HG03565 (cell line): ENCODE measurements around the gene NOP14.
"Not testable (repeated sequence)": the region's sequence is repeated elsewhere in the genome, so short reads cannot be mapped to it uniquely, and the experiment has no call there.

Source experiments
- ATAC-seq: cut with Tn5 transposase; IDR thresholded peaks from one replicate; pipeline ENCODE4 v1.9.1; 2021; ENCODE audit warnings: mild to moderate bottlenecking, moderate library complexity; ENCODE audit not compliant: unreplicated experiment

The NOP14 gene

DNA sequence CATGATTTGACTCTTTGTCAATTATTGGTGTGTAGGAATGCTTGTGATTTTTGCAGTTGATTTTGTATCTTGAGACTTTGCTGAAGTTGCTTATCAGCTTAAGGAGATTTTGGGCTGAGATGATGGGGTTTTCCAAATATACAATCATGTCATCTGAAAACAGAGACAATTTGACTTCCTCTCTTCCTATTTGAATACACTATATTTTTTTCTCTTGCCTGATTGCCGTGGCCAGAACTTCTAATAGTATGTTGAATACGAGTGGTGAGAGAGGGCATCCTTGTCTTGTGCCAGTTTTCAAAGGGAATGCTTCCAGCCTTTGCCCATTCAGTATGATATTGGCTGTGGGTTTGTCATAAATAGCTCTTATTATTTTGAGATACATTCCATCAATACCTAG, 44.9 kb downstream of the NOP14 start:
- not testable (repeated sequence) for ATAC-seq

GRCh38 chr4:2916696-2917095, 46.5 kb downstream of the NOP14 start:
- ATAC-seq, result not testable (repeated sequence)

GRCh38 chr4:2915789-2916188, 47.4 kb downstream of the NOP14 start:
- no peak for ATAC-seq

- no peak for ATAC-seq
Measured at GRCh38 chr4:2914256-2915126, 48.7 kb downstream of the NOP14 start.

- ATAC-seq, result no peak
Measured at GRCh38 chr4:2913168-2913567, 50.0 kb downstream of the NOP14 start.

- no peak for ATAC-seq
Measured at GRCh38 chr4:2911868-2912267, 51.3 kb downstream of the NOP14 start.

DNA sequence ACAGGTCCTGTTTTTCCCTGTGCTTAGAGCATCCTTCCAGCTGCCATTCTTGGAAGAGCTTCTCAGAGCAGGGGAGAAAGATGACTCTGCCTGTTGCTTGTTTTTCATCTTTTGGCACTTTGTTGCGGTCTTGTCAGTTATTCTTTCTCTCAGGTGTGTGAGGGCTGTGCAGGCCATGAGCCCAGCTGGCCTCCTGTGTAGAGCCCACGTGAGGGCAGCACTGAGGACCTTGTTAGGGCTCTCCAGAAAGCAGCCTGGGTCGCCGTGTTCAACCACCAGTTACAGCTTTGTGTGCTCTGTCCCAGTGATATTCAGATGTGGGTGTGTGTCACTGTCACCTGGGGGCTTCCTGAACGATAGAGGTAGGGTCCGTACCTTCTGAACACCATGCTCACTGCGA, 52.8 kb downstream of the NOP14 start:
- no peak for ATAC-seq

- ATAC-seq, result no peak
Measured at GRCh38 chr4:2909583-2909982, 53.6 kb downstream of the NOP14 start.

GRCh38 chr4:2908686-2909085, 54.5 kb downstream of the NOP14 start:
- ATAC-seq, result no peak

- no peak for ATAC-seq
Measured at GRCh38 chr4:2907706-2908293, 55.4 kb downstream of the NOP14 start.

GRCh38 chr4:2907226-2907625, 56.0 kb downstream of the NOP14 start:
- ATAC-seq, result no peak

GRCh38 chr4:2906218-2906617, 57.0 kb downstream of the NOP14 start:
- no peak for ATAC-seq

DNA sequence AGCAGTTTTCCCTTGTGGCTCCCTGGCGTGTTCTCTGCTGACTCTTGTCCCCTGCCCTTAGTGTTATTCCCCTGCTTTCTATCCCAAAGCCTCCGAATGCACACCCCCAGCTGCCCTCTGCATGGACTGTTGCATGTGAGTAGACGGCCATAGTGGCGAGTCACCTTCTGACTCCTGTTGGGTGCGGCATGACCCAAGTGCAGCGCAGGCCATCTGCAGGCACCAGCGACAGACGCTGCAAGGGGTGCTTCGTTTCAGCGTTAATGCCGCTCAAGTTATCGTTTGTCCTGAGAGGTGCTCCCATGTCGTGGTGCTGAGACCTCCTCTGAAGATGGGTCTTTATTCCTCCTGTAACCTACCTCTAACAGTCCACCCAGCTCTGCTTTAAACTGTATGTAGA, 57.7 kb downstream of the NOP14 start:
- ATAC-seq, result no peak

DNA sequence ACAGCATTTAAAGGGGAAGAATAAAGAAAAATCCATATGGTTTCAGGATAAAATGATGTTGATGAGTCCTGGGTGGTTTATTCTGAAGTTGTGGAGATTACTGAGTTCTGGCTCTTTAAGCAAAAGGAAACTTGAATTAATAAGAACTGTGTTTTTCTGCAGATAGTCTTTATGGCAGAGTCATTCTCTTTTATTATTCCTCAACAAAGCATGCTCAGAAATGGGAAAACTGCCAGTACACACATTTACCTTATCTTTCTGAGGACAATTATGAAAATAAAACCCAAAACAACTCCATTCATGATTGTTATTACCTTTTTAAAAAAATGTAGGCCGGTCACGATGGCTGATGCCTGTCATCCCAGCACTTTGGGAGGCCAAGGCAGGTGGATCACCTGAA, 61.1 kb downstream of the NOP14 start:
- no peak for ATAC-seq

DNA sequence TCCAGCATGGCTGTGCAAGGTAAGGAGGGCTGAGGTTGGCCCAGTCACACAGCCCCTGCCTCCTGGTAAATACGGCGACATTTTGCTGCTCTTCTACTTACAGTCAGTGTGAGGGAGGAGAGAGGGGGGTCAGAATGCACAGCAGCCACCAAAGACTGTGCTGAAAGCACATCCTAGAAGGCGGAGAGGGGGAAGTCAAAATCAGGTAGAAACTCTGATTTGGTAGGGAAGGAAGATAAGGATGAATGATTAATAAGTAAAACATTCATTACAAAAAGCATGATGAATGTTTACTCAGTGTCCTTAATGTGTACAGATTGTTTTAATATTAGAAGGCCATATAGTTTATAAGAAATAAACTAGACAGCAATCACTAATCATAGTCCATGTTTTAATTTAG, 62.0 kb downstream of the NOP14 start:
- ATAC-seq, result no peak

DNA sequence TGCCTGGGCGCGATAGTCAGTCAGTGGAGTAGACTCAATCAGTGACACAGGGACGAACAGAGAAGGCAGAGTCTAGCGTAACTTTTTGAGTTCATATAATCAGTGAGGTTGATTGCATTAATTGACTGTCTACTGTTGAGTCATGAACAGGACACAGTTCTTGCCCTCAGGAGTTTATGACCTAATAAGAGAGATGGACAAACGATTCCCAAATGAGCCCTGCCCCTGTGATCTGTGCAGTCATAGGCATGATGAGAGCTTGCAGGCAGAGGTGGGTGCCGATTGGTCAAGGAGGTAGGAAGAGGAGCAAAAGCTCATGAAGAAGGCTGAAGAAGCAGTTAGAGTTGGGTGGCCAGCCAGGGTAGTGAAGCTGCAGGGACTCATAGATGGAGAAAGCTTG, 62.5 kb downstream of the NOP14 start:
- no peak for ATAC-seq

- no peak for ATAC-seq
Measured at GRCh38 chr4:2898001-2898400, 65.2 kb downstream of the NOP14 start.

- no peak for ATAC-seq
Measured at GRCh38 chr4:2893772-2894171, 69.4 kb downstream of the NOP14 start.

DNA sequence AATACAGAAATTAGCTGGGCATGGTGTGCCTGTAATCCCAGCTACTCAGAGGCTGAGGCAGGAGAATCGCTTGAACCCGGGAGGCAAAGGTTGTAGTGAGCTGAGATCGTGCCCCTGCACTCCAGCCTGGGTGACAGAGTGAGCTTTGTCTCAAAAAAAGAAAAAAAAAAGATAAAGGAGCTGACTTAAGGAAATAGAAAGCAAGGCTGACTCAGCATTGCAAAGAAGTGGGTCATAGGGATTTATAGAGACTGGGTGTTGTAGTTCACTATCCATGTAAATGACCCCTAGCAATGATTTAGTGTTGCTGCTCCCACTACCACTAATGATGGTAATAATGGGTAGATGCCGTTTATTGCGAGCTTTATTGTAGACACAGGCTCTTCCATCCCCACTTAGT, 71.9 kb downstream of the NOP14 start:
- ATAC-seq, result no peak

DNA sequence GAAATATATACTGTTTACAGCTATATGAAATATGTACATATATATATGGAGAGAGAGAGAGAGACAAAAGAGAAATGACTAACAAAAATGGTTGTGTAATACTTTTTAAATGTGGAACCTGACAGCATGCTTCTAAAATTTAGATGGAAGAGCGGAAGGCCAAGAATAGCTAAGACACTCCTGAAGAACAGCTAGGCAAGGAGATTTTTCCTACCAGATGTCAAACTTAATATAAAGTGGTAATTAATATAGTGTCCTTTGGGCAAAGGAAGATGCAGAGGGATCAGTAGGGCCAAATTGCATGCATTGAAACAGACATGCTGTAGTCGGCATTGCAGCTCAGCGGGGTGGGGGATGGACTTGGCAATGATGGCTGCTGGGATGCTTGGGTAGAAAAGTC, 74.3 kb downstream of the NOP14 start:
- no peak for ATAC-seq
